ENCODE results near the gene ZNF581.

The ZNF581 gene

DNA sequence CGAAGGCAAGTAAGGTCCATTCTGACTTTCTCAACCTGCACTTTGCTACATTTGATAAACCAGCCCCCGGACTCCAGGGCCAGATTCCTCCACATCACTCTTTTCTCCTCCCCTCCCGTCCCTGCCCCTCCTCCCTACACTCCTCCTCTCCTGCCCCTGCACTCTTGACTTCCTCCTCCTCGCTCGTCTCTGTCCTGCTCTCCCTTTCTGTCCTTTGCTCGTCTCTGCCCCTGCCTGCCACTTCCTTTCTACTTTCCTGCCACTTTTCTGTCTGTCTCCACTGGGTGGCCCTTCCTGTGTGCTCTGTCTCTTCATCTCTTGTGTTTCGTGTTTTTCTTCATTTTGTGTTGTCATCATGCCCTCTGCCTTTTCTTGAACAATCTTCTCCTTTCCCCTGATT is 18.4 kb downstream of the ZNF581 start:
- Histone ChIP-seq H3K27ac (ENCODE audit: extremely low read depth, low read depth, low read length) (no peak overlapping the region), H3K9me3 (ENCODE audit: control insufficient read depth, insufficient read depth, low read depth, low read length) (no peaks in the 10 kb centered on the region), H3K36me3 (ENCODE audit: control insufficient read depth in 2 of 2, insufficient read depth in 1 of 2, low read length in 2 of 2) (peaks cover 51 to 91% of the 10 kb centered on the region in 2 experiments), H3K4me1 (ENCODE audit: control insufficient read depth, insufficient read depth, low read length) (peaks cover 11% of the 10 kb centered on the region), H3K4me3 (ENCODE audit: low read depth, low read length) (no peak overlapping the region)
- POLR2A ChIA-PET, result no interaction called here
- CTCF ChIA-PET, result no interaction called here
- TF ChIP-seq, protein P1, sequence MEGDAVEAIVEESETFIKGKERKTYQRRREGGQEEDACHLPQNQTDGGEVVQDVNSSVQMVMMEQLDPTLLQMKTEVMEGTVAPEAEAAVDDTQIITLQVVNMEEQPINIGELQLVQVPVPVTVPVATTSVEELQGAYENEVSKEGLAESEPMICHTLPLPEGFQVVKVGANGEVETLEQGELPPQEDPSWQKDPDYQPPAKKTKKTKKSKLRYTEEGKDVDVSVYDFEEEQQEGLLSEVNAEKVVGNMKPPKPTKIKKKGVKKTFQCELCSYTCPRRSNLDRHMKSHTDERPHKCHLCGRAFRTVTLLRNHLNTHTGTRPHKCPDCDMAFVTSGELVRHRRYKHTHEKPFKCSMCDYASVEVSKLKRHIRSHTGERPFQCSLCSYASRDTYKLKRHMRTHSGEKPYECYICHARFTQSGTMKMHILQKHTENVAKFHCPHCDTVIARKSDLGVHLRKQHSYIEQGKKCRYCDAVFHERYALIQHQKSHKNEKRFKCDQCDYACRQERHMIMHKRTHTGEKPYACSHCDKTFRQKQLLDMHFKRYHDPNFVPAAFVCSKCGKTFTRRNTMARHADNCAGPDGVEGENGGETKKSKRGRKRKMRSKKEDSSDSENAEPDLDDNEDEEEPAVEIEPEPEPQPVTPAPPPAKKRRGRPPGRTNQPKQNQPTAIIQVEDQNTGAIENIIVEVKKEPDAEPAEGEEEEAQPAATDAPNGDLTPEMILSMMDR (tag by site-specific recombination; IDR thresholded peaks at IDR 0.05), result peak; percentile 60; the same call in 1 of the 2 replicates
- TF ChIP-seq ZNF133 (tag by site-specific recombination; IDR thresholded peaks at IDR 0.05) (no peak), ZNF423 (tag by site-specific recombination; IDR thresholded peaks at IDR 0.05) (no peak), PRDM1 (tag by site-specific recombination; IDR thresholded peaks at IDR 0.05) (peak; percentile 93), SP2 (tag by site-specific recombination; IDR thresholded peaks at IDR 0.05) (0 out of 2 replicates have a peak, but pooled peaks have one; percentile 6), ZNF747 (tag by site-specific recombination; IDR thresholded peaks at IDR 0.05) (no peak), ZNF2 (tag by site-specific recombination; IDR thresholded peaks at IDR 0.05) (no peak)

DNA sequence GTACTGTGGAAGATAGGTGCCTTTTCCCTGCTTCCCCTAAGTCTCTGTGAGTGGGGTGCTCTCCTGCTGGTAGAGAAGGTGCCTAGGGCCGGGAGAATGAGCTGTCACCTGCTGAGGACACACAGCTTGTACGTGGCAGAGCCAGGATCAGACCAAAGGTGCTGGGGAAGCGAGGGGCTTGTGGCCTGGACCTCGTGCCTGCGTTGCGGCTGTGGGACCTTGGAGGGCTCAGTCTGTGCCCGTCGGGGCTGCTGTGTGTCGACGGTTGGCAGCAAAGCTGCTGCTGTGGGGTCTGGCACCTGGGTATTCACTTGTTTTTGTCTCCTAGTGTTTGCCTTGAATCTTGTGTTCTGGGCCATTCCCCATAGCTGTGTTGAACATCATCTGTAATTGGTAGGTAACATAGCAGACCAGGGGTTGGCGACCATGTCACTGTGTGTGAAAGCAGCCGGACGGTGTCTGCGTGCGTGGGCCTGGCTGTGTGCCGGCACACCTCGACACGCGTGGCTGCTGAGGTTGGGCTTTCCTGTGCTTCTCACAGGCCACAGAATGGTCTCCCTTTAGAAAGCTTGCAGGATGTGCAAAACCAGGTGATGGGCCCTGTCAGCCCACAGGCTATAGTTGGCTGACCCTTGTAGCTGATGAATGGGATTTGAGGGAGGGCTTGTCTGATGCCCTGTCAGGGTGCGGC is 20.5 kb downstream of the ZNF581 start:
- no peak overlapping the region for H3K27ac ChIP-seq (ENCODE audit: extremely low read depth, low read depth, low read length)
- H3K36me3 ChIP-seq (ENCODE audit: control insufficient read depth in 2 of 2, insufficient read depth in 1 of 2, low read length in 2 of 2), result peaks cover 63 to 99% of the 10 kb centered on the region in 2 experiments
- no peaks in the 10 kb centered on the region for H3K9me3 ChIP-seq (ENCODE audit: control insufficient read depth, insufficient read depth, low read depth, low read length)
- POLR2A ChIA-PET, result interaction anchor here (2.1 kb wide), 1 partner anchor 10 kb away, joined by 16 read pairs; the partner anchor contains the start of gene U2AF2
- H3K4me1 ChIP-seq (ENCODE audit: control insufficient read depth, insufficient read depth, low read length), result no peaks in the 10 kb centered on the region; the same call in 1 of the 2 replicates
- CTCF ChIA-PET, result interaction anchor here (0.7 to 1.5 kb wide), 2 partner anchors 8 to 148 kb away, joined by 3 to 11 read pairs; no protein-coding TSS in a partner anchor
- TF ChIP-seq, protein P2, sequence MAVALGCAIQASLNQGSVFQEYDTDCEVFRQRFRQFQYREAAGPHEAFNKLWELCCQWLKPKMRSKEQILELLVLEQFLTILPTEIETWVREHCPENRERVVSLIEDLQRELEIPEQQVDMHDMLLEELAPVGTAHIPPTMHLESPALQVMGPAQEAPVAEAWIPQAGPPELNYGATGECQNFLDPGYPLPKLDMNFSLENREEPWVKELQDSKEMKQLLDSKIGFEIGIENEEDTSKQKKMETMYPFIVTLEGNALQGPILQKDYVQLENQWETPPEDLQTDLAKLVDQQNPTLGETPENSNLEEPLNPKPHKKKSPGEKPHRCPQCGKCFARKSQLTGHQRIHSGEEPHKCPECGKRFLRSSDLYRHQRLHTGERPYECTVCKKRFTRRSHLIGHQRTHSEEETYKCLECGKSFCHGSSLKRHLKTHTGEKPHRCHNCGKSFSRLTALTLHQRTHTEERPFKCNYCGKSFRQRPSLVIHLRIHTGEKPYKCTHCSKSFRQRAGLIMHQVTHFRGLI (tag by site-specific recombination; IDR thresholded peaks at IDR 0.05), result peak; percentile 66; the same call in 1 of the 2 replicates
- no peak for TF ChIP-seq ZNF202 (tag by site-specific recombination; IDR thresholded peaks at IDR 0.05; ENCODE audit: borderline replicate concordance)
- H3K4me3 ChIP-seq (ENCODE audit: low read depth, low read length), result no peak overlapping the region

DNA sequence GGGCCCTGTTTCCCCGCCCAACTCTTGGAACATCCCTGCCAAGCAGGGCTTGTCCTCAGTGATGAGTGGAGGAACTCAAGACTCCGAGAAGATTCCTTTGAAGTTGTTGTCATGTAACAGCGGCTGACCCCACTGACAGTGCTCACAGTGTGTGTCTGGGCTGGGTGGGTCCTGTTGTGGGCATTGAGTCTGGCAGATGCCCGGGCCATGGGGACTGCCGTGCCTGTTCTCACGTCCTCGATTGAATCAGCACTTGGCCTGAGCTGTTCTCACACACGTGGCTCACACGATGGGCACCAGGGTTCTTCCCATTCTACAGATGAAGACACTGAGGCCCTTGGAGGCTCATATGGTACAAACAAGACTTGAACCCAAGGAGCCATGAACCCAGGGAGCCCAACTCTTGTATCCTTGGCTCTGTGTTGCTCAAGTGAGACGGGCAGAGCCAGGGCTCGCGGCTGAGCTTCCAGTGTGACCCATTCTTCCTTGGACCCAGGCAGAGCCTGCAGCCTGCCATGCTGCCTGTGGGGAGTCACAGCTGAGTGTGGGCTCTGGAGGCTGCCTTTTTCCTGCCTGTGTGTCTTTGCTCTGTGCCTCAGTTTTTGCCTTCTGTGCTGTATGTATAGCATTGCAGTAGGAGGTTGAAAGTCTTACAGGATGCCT is 23.0 kb downstream of the ZNF581 start:
- H3K4me1 ChIP-seq (ENCODE audit: control insufficient read depth, insufficient read depth, low read length), result no peaks in the 10 kb centered on the region; the same call in 1 of the 2 replicates
- no peak overlapping the region for H3K27ac ChIP-seq (ENCODE audit: extremely low read depth, low read depth, low read length)
- peaks cover 52 to 96% of the 10 kb centered on the region in 2 experiments for H3K36me3 ChIP-seq (ENCODE audit: control insufficient read depth in 2 of 2, insufficient read depth in 1 of 2, low read length in 2 of 2)
- TF ChIP-seq, protein P3, sequence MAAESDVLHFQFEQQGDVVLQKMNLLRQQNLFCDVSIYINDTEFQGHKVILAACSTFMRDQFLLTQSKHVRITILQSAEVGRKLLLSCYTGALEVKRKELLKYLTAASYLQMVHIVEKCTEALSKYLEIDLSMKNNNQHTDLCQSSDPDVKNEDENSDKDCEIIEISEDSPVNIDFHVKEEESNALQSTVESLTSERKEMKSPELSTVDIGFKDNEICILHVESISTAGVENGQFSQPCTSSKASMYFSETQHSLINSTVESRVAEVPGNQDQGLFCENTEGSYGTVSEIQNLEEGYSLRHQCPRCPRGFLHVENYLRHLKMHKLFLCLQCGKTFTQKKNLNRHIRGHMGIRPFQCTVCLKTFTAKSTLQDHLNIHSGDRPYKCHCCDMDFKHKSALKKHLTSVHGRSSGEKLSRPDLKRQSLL (tag by site-specific recombination; IDR thresholded peaks at IDR 0.05), result no peak
- TF ChIP-seq ZNF560 (tag by site-specific recombination; IDR thresholded peaks at IDR 0.05; ENCODE audit: borderline replicate concordance), result no peak
- ChIA-PET POLR2A (interaction anchor here (2.7 to 3.0 kb wide), 2 partner anchors 10 to 12 kb away, joined by 10 to 12 read pairs; partner anchors contain the start of gene U2AF2), CTCF (interaction anchor here (1.0 to 1.5 kb wide), 4 partner anchors 9 to 34 kb away, joined by 3 to 4 read pairs (median 4); no protein-coding TSS in a partner anchor)
- no peak overlapping the region for H3K4me3 ChIP-seq (ENCODE audit: low read depth, low read length)
- H3K9me3 ChIP-seq (ENCODE audit: control insufficient read depth, insufficient read depth, low read depth, low read length), result no peaks in the 10 kb centered on the region
